ENCODE results near the gene ARHGAP9. TPM values are rescaled to one million over a fixed set of nuclear protein-coding genes. Genes with fewer than 3 reads are reported as not detected.
"Not testable (repeated sequence)": the region's sequence is repeated elsewhere in the genome, so short reads cannot be mapped to it uniquely, and the experiment has no call there.

ARHGAP9 gene
- total RNA-seq, 2 donors from 2014 or later = 138 to 154 TPM

GRCh38 chr12:57521525-57522010, 41.9 kb upstream of the ARHGAP9 start:
- Mint-ChIP-seq H3K27me3 (no peaks in the 10 kb centered on the region), H3K9me3 (no peaks in the 10 kb centered on the region), H3K4me3 (peak overlapping the region; percentile 88), H3K27ac (peak overlapping the region; percentile 98 to 100), H3K4me1 (ENCODE audit: low read depth in 2 of 2) (peaks cover 56 to 66% of the 10 kb centered on the region in 2 donors), H3K36me3 (peaks cover 24% of the 10 kb centered on the region)
- ATAC-seq = no peak
- DNase-seq (ENCODE audit: low spot score) = no peak

GRCh38 chr12:57520053-57520818, 40.6 kb upstream of the ARHGAP9 start, which contains the start of gene DDIT3:
Gene DDIT3, minus strand, starts transcription at chr12:57520514. Its CDS starts 3,108 bp downstream, at chr12:57517406.
- peak within 1 kb of the TSS; percentile 88 for H3K4me3 Mint-ChIP-seq
- DNase-seq (ENCODE audit: low spot score) = peak; percentile 100

GRCh38 chr12:57519796-57520052, 40.1 kb upstream of the ARHGAP9 start:
- H3K4me3 Mint-ChIP-seq = peak overlapping the region; percentile 88
- DNase-seq (ENCODE audit: low spot score) = no peak
- ATAC-seq = peak; percentile 1 to 17
- H3K27ac Mint-ChIP-seq = peak overlapping the region; percentile 98 to 100
- no peaks in the 10 kb centered on the region for H3K9me3 Mint-ChIP-seq
- H3K4me1 Mint-ChIP-seq (ENCODE audit: low read depth in 2 of 2) = peaks cover 56 to 67% of the 10 kb centered on the region in 2 donors
- peaks cover 36% of the 10 kb centered on the region for H3K36me3 Mint-ChIP-seq
- H3K27me3 Mint-ChIP-seq = no peaks in the 10 kb centered on the region

More at GRCh38 chr12:57520053-57520818, 40.6 kb upstream of the ARHGAP9 start, which contains the start of gene DDIT3:
- Mint-ChIP-seq H3K4me1 (ENCODE audit: low read depth in 2 of 2) (peaks cover 56 to 67% of the 10 kb centered on the region in 2 donors), H3K27ac (peak within 1 kb of the TSS; percentile 98 to 100), H3K36me3 (peaks cover 35% of the 10 kb centered on the region), H3K27me3 (no peaks in the 10 kb centered on the region), H3K9me3 (no peaks in the 10 kb centered on the region)
- ATAC-seq = peak; percentile 87 to 89

GRCh38 chr12:57518920-57519795, 39.5 kb upstream of the ARHGAP9 start:
- no peaks in the 10 kb centered on the region for H3K27me3 Mint-ChIP-seq

GRCh38 chr12:57518176-57518919, 38.7 kb upstream of the ARHGAP9 start:
- peak overlapping the region; percentile 98 to 100 for H3K27ac Mint-ChIP-seq
- peaks cover 44 to 53% of the 10 kb centered on the region in 2 donors for H3K4me1 Mint-ChIP-seq (ENCODE audit: low read depth in 2 of 2)

More at GRCh38 chr12:57518920-57519795, 39.5 kb upstream of the ARHGAP9 start:
- Mint-ChIP-seq H3K4me3 (peak overlapping the region; percentile 88), H3K9me3 (no peaks in the 10 kb centered on the region), H3K27ac (peak overlapping the region; percentile 98 to 100), H3K4me1 (ENCODE audit: low read depth in 2 of 2) (peaks cover 50 to 61% of the 10 kb centered on the region in 2 donors), H3K36me3 (peaks cover 32% of the 10 kb centered on the region)
- no peak for ATAC-seq
- no peak for DNase-seq (ENCODE audit: low spot score)

GRCh38 chr12:57517718-57518117, 38.1 kb upstream of the ARHGAP9 start:
- DNase-seq (ENCODE audit: low spot score); H3K9me3 Mint-ChIP-seq; H3K27me3 Mint-ChIP-seq; ATAC-seq: not testable (repeated sequence)
- Mint-ChIP-seq H3K4me3 (peak overlapping the region; percentile 48), H3K27ac (peak overlapping the region; percentile 98 to 100), H3K36me3 (peaks cover 38% of the 10 kb centered on the region), H3K4me1 (ENCODE audit: low read depth in 2 of 2) (peaks cover 39 to 56% of the 10 kb centered on the region in 2 donors)

More at GRCh38 chr12:57518176-57518919, 38.7 kb upstream of the ARHGAP9 start:
- DNase-seq (ENCODE audit: low spot score) (no peak), ATAC-seq (no peak)
- Mint-ChIP-seq H3K4me3 (peak overlapping the region; percentile 88), H3K27me3 (no peaks in the 10 kb centered on the region), H3K36me3 (peaks cover 32% of the 10 kb centered on the region), H3K9me3 (no peaks in the 10 kb centered on the region)

- ATAC-seq (no peak), DNase-seq (ENCODE audit: low spot score) (no peak)
- Mint-ChIP-seq H3K27me3 (no peaks in the 10 kb centered on the region), H3K27ac (peak overlapping the region; percentile 98 to 100), H3K36me3 (peaks cover 43% of the 10 kb centered on the region), H3K9me3 (no peaks in the 10 kb centered on the region), H3K4me3 (peak overlapping the region; percentile 48), H3K4me1 (ENCODE audit: low read depth in 2 of 2) (peaks cover 38 to 58% of the 10 kb centered on the region in 2 donors)
Observed at GRCh38 chr12:57517187-57517586, 37.5 kb upstream of the ARHGAP9 start.

GRCh38 chr12:57516617-57517153, 37.0 kb upstream of the ARHGAP9 start:
- H3K36me3 Mint-ChIP-seq = peaks cover 48% of the 10 kb centered on the region
- DNase-seq (ENCODE audit: low spot score) (no peak), ATAC-seq (no peak)
- peak overlapping the region; percentile 98 to 100 for H3K27ac Mint-ChIP-seq
- peaks cover 33 to 57% of the 10 kb centered on the region in 2 donors for H3K4me1 Mint-ChIP-seq (ENCODE audit: low read depth in 2 of 2)
- no peaks in the 10 kb centered on the region for H3K27me3 Mint-ChIP-seq
- no peaks in the 10 kb centered on the region for H3K9me3 Mint-ChIP-seq
- H3K4me3 Mint-ChIP-seq = no peak overlapping the region

- Mint-ChIP-seq H3K36me3 (peaks cover 50% of the 10 kb centered on the region), H3K4me1 (ENCODE audit: low read depth in 2 of 2) (peaks cover 28 to 54% of the 10 kb centered on the region in 2 donors), H3K27ac (peak overlapping the region in 1 of 2 donors; percentile 47), H3K27me3 (no peaks in the 10 kb centered on the region), H3K9me3 (no peaks in the 10 kb centered on the region), H3K4me3 (no peak overlapping the region)
- ATAC-seq (no peak), DNase-seq (ENCODE audit: low spot score) (no peak)
Observed at GRCh38 chr12:57515934-57516541, 36.4 kb upstream of the ARHGAP9 start.

GRCh38 chr12:57515408-57515933, 35.8 kb upstream of the ARHGAP9 start:
- ATAC-seq (no peak), DNase-seq (ENCODE audit: low spot score) (no peak)
- no peaks in the 10 kb centered on the region for H3K27me3 Mint-ChIP-seq
- H3K9me3 Mint-ChIP-seq = no peaks in the 10 kb centered on the region
- peak overlapping the region; percentile 31 to 47 for H3K27ac Mint-ChIP-seq
- no peak overlapping the region for H3K4me3 Mint-ChIP-seq
- peaks cover 28 to 50% of the 10 kb centered on the region in 2 donors for H3K4me1 Mint-ChIP-seq (ENCODE audit: low read depth in 2 of 2)
- peaks cover 50% of the 10 kb centered on the region for H3K36me3 Mint-ChIP-seq

GRCh38 chr12:57514720-57515407, 35.2 kb upstream of the ARHGAP9 start:
- no peaks in the 10 kb centered on the region for H3K9me3 Mint-ChIP-seq
- H3K27me3 Mint-ChIP-seq = no peaks in the 10 kb centered on the region
- ATAC-seq (no peak), DNase-seq (ENCODE audit: low spot score) (no peak)
- peaks cover 50% of the 10 kb centered on the region for H3K36me3 Mint-ChIP-seq
- H3K4me3 Mint-ChIP-seq = no peak overlapping the region
- H3K27ac Mint-ChIP-seq = peak overlapping the region; percentile 31 to 57
- peaks cover 28 to 46% of the 10 kb centered on the region in 2 donors for H3K4me1 Mint-ChIP-seq (ENCODE audit: low read depth in 2 of 2)

GRCh38 chr12:57514246-57514645, 34.6 kb upstream of the ARHGAP9 start:
- Mint-ChIP-seq H3K36me3 (peaks cover 54% of the 10 kb centered on the region), H3K27ac (peak overlapping the region in 1 of 2 donors; percentile 57), H3K4me1 (ENCODE audit: low read depth in 2 of 2) (peaks cover 25 to 42% of the 10 kb centered on the region in 2 donors)
- H3K9me3 Mint-ChIP-seq; H3K4me3 Mint-ChIP-seq; DNase-seq (ENCODE audit: low spot score); H3K27me3 Mint-ChIP-seq; ATAC-seq: not testable (repeated sequence)

All from natural killer cell treated with Interleukin-12 subunit alpha and Interleukin-12 subunit beta and Interleukin-15 and Interleukin-18, amount 100 ng/mL, for 72 hours (primary cell).